OCI-LY1 (cell line): ENCODE results near the gene ZCCHC7.

Source experiments
- CTCF ChIP-seq: fragments of 200-600 bp; sonication (generic), shearing (Covaris generic); IDR thresholded peaks from 2 replicates; pipeline ENCODE4 v1.5.1; 2017; ENCODE audit warnings: mild to moderate bottlenecking, antibody characterized with exemption, low read length, moderate library complexity, mixed read lengths
- EZH2 ChIP-seq: fragments of 200-600 bp; sonication (generic), shearing (Covaris generic); IDR thresholded peaks from 2 replicates; pipeline ENCODE4 v1.8.0; 2017; ENCODE audit warnings: borderline replicate concordance, mixed run types, mild to moderate bottlenecking, antibody characterized with exemption, low read length, moderate library complexity, mixed read lengths

DNA sequence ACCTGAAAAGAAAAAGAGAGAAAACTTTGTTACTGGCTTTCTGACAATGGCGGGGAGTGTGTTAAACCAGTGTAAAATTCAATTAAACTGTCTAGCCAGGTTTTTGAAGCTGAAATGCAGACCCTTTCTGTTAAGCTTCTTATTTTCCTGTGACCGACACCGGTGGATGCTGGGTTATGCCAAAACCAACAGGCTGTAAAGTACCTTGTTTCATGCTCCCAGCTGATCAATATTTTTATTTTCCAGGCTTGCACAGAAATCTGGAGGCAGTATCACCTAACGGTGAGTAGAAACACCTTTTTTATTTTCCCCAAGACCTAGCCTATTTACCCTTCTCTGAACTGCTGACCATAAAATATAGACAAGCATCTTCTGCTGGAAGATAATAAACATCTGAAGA is 207.2 kb downstream of the ZCCHC7 start:
- TF ChIP-seq CTCF (no peak), EZH2 (no peak)
